ENCODE data around the gene ABCA7.

DNA sequence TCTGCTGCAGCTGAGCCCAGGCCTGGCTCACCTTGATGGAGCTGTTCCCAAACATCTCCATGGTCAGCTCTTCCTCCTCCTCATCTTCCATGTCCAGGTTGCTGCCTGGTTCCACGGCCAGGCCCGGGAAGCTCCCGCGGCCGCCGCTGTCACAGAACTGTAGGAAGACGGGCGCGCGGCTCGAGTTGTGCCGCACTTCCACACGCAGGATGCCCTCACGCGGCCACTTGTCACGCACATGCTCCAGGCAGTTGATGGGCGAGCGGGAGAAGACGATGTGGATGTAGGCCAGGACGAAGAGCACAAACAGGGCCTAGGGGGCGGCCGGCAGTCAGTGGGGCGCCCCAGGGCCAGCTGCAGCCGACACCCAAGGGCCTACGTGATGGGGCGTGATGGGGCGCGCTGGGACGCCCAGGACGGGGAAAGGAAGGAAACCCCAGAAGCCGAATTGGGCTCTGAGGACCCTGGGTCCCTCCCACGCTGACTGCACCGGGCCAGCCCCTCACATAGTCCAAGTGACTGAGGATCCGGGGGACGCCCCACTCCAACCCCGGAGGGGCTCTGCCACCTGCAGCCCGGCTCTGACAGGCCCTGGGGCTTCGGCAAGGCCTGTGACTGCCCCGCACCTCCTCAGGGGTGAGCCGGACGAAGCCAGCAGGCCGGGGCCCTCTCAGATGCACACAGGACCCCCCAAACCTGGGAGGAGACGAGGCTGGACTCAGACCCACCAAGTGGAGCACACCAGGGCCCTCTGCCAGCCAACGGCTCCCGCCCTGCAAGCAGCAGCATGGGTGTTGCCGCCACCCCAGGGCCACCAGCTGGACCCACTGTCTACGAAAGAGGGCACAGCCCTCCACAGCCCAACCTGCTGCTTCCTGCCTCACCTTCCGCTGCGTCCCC is 25.5 kb upstream of the ABCA7 start:
- TF ChIP-seq, protein P1, sequence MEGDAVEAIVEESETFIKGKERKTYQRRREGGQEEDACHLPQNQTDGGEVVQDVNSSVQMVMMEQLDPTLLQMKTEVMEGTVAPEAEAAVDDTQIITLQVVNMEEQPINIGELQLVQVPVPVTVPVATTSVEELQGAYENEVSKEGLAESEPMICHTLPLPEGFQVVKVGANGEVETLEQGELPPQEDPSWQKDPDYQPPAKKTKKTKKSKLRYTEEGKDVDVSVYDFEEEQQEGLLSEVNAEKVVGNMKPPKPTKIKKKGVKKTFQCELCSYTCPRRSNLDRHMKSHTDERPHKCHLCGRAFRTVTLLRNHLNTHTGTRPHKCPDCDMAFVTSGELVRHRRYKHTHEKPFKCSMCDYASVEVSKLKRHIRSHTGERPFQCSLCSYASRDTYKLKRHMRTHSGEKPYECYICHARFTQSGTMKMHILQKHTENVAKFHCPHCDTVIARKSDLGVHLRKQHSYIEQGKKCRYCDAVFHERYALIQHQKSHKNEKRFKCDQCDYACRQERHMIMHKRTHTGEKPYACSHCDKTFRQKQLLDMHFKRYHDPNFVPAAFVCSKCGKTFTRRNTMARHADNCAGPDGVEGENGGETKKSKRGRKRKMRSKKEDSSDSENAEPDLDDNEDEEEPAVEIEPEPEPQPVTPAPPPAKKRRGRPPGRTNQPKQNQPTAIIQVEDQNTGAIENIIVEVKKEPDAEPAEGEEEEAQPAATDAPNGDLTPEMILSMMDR (conservative IDR thresholded peaks at IDR 0.05 in 1 of 2, IDR thresholded peaks at IDR 0.05 in 1 of 2; ENCODE audit: extremely low read depth in 1 of 2, insufficient read depth in 1 of 2, low read depth in 1 of 2, low read length in 2 of 2) = no peak
- no peak for TF ChIP-seq EZH2 (IDR thresholded peaks at IDR 0.05; ENCODE audit: borderline replicate concordance, low read length)

Data from mammary epithelial cell (primary cell).